Subcutaneous adipose tissue (tissue), 4 donors: Measurements from ENCODE around the gene CLDN15. TPM values are rescaled to one million over a fixed set of nuclear protein-coding genes. Genes with fewer than 3 reads are reported as not detected.

ENCODE experiments used
- CTCF ChIP-seq: fragments of 450-650 bp; IDR thresholded peaks from one replicate; pipeline ENCODE4 v1.5.1; 2016; ENCODE audit warnings: low read depth, mild to moderate bottlenecking, control low read depth, antibody characterized with exemption, moderate library complexity
- total RNA-seq, 4 donors: library from RNA; depleted of rRNA; stranded (reverse); fragments of >200 nt; gene quantifications; one replicate each; pipeline ENCODE4 v1.1.0, GENCODE V29; 2016

CLDN15 gene
- total RNA-seq, 4 donors from 2014 or later, result 12.1 to 29.8 (median 17.9) TPM

GRCh38 chr7:101269664-101270063, 32.1 kb upstream of the CLDN15 start:
- no peak for TF ChIP-seq CTCF

GRCh38 chr7:101265622-101266516, 28.3 kb upstream of the CLDN15 start:
- no peak for TF ChIP-seq CTCF

- TF ChIP-seq CTCF, result no peak
These were observed 20.7 kb upstream of the CLDN15 start for GRCh38 chr7:101258243-101258731.

- no peak for TF ChIP-seq CTCF
These were observed 18.2 kb upstream of the CLDN15 start for GRCh38 chr7:101255796-101256195.

- no peak for TF ChIP-seq CTCF
These were observed 14.5 kb upstream of the CLDN15 start for GRCh38 chr7:101251871-101252659.

- TF ChIP-seq CTCF, result no peak
These were observed 12.7 kb upstream of the CLDN15 start for GRCh38 chr7:101250324-101250723.

GRCh38 chr7:101248276-101248675, 10.7 kb upstream of the CLDN15 start:
- TF ChIP-seq CTCF, result no peak
